ENCODE measurements around the gene PCDHA8. TPM values are rescaled to one million over a fixed set of nuclear protein-coding genes. Genes with fewer than 3 reads are reported as not detected.
A peak's percentile ranks its signal among the peaks of the same experiment; 100 is the strongest.
"Not testable (repeated sequence)": the region's sequence is repeated elsewhere in the genome, so short reads cannot be mapped to it uniquely, and the experiment has no call there.

The PCDHA8 gene
- total and polyA plus RNA-seq, 9 of the 15 experiments (the other 6 are each of a cell fraction or from before 2014, with no cell fraction given): not detected

DNA sequence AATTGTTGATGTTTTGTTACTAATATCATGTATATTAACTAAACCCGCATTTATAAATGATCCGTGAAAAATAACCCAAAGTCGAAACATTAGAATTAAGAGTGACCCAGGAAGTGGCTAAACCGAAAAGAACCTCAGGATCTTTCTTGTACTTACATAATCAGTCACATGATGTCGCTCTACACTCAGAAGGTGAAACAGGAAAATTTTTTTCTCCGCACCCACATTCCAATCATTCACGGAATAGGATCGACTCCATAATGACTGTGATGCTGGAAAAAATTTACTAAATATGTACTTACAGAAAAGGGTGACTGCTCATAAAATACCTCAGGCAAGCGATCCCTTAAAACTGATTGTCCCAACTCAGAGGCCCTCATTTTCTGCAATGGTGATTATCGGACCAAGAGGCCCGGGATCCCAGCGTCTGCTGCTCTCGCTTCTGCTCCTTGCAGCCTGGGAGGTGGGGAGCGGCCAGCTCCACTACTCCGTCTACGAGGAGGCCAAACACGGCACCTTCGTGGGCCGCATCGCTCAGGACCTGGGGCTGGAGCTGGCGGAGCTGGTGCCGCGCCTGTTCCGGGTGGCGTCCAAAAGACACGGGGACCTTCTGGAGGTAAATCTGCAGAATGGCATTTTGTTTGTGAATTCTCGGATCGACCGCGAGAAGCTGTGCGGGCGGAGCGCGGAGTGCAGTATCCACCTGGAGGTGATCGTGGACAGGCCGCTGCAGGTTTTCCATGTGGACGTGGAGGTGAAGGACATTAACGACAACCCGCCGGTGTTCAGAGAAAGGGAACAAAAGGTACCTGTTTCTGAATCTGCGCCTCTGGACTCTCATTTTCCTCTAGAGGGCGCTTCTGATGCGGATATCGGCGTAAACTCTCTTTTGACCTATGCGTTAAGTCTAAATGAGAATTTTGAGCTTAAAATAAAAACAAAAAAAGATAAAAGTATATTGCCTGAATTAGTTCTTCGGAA lies 34.4 kb downstream of the PCDHA8 start, which contains the start of gene PCDHA12:
Gene PCDHA12 (plus strand): TSS at position 224 of the 981 bp plus-strand sequence. CDS start 165 bp downstream, at position 389.
- no peak within 1 kb of the TSS for H3K27ac ChIP-seq (ENCODE audit: extremely low read depth, low read depth, low read length)
- in situ Hi-C loops (cut with MboI): no loop called here
- 14% methylated on average over 41 of the region's 47 CpGs for WGBS (ENCODE audit: insufficient coverage, low coverage, missing lambda C conversion rate)
- no peak within 1 kb of the TSS for H3K4me2 ChIP-seq (ENCODE audit: insufficient read depth, low read length)
- no peaks in the 10 kb centered on the region; a peak in 1 of 5 replicates for H3K4me1 ChIP-seq (replicated peaks in 1 of 2; ENCODE audit: control insufficient read depth in 2 of 2, insufficient read depth in 2 of 2, low read length in 2 of 2)
- no peaks in the 10 kb centered on the region; the same call in 1 of the 2 replicates for H3K9me3 ChIP-seq (replicated peaks; ENCODE audit: control insufficient read depth, insufficient read depth, low read depth, low read length)
- H2AFZ ChIP-seq (ENCODE audit: low read depth, low read length): no peak within 1 kb of the TSS
- TF ChIP-seq, protein P1, sequence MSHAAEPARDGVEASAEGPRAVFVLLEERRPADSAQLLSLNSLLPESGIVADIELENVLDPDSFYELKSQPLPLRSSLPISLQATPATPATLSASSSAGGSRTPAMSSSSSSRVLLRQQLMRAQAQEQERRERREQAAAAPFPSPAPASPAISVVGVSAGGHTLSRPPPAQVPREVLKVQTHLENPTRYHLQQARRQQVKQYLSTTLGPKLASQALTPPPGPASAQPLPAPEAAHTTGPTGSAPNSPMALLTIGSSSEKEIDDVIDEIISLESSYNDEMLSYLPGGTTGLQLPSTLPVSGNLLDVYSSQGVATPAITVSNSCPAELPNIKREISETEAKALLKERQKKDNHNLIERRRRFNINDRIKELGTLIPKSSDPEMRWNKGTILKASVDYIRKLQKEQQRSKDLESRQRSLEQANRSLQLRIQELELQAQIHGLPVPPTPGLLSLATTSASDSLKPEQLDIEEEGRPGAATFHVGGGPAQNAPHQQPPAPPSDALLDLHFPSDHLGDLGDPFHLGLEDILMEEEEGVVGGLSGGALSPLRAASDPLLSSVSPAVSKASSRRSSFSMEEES (CRISPR knock-in tag; IDR thresholded peaks at IDR 0.05): peak; percentile 64
- no peak for TF ChIP-seq FIP1L1 (IDR thresholded peaks at IDR 0.05; ENCODE audit: low read depth, low read length, poor library complexity, severe bottlenecking)
- TF ChIP-seq, protein P2, sequence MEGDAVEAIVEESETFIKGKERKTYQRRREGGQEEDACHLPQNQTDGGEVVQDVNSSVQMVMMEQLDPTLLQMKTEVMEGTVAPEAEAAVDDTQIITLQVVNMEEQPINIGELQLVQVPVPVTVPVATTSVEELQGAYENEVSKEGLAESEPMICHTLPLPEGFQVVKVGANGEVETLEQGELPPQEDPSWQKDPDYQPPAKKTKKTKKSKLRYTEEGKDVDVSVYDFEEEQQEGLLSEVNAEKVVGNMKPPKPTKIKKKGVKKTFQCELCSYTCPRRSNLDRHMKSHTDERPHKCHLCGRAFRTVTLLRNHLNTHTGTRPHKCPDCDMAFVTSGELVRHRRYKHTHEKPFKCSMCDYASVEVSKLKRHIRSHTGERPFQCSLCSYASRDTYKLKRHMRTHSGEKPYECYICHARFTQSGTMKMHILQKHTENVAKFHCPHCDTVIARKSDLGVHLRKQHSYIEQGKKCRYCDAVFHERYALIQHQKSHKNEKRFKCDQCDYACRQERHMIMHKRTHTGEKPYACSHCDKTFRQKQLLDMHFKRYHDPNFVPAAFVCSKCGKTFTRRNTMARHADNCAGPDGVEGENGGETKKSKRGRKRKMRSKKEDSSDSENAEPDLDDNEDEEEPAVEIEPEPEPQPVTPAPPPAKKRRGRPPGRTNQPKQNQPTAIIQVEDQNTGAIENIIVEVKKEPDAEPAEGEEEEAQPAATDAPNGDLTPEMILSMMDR (IDR thresholded peaks at IDR 0.05 in 2 of 3, conservative IDR thresholded peaks at IDR 0.05 in 1 of 3; ENCODE audit: insufficient read depth in 2 of 3, low read depth in 1 of 3, low read length in 3 of 3): 0 out of 6 replicates have a peak, but pooled peaks of 1 of the 3 experiments have one; percentile 21
- ChIA-PET CTCF (ENCODE audit: low intra/inter-chr PET ratio) (no interaction called here), POLR2A (no interaction called here)
- FAIRE-seq: no peak
- ATAC-seq: no peak
- no peak within 1 kb of the TSS for H3K4me3 ChIP-seq
- no peaks in the 10 kb centered on the region for H3K9me1 ChIP-seq (ENCODE audit: control insufficient read depth, insufficient read depth, low read length)
- H4K20me1 ChIP-seq (replicated peaks; ENCODE audit: control insufficient read depth, insufficient read depth, low read length): no peaks in the 10 kb centered on the region
- H3K27me3 ChIP-seq (ENCODE audit: control insufficient read depth in 2 of 2, insufficient read depth in 2 of 2, low read length in 2 of 2): no peaks in the 10 kb centered on the region
- no TSS peak for BruUV-seq (replicated peaks)
- H3K79me2 ChIP-seq (ENCODE audit: control insufficient read depth, insufficient read depth, low read length): no peaks in the 10 kb centered on the region
- intact Hi-C loops (cut with micrococcal nuclease): no loop called here
- H3K36me3 ChIP-seq (ENCODE audit: control insufficient read depth, insufficient read depth, low read length): no peaks in the 10 kb centered on the region
- DNase-seq (ENCODE audit: extremely low read depth in 1 of 4, low spot score in 3 of 4): no peak
- H3K9ac ChIP-seq (ENCODE audit: insufficient read depth in 1 of 2, low read depth in 2 of 2, low read length in 2 of 2): no peak within 1 kb of the TSS

DNA sequence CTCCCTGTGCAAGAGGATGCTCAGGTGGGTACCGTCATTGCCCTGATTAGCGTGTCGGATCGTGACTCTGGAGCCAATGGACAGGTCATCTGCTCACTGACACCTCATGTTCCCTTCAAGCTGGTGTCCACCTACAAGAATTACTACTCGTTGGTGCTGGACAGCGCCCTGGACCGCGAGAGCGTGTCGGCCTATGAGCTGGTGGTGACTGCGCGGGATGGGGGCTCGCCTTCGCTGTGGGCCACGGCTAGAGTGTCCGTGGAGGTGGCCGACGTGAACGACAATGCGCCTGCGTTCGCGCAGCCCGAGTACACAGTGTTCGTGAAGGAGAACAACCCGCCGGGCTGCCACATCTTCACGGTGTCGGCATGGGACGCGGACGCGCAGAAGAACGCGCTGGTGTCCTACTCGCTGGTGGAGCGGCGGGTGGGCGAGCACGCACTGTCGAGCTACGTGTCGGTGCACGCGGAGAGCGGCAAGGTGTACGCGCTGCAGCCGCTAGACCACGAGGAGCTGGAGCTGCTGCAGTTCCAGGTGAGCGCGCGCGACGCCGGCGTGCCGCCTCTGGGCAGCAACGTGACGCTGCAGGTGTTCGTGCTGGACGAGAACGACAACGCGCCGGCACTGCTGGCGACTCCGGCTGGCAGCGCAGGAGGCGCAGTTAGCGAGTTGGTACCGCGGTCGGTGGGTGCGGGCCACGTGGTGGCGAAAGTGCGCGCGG lies 35.7 kb downstream of the PCDHA8 start:
- H2AFZ ChIP-seq (ENCODE audit: low read depth, low read length); intact Hi-C loops (cut with micrococcal nuclease); H4K20me1 ChIP-seq (replicated peaks; ENCODE audit: control insufficient read depth, insufficient read depth, low read length); FAIRE-seq; in situ Hi-C loops (cut with MboI); H3K27ac ChIP-seq (ENCODE audit: extremely low read depth, low read depth, low read length); ATAC-seq; H3K9me3 ChIP-seq (replicated peaks; ENCODE audit: control insufficient read depth, insufficient read depth, low read depth, low read length); H3K4me1 ChIP-seq (replicated peaks in 1 of 2; ENCODE audit: control insufficient read depth in 2 of 2, insufficient read depth in 2 of 2, low read length in 2 of 2); H3K36me3 ChIP-seq (ENCODE audit: control insufficient read depth, insufficient read depth, low read length); H3K27me3 ChIP-seq (ENCODE audit: control insufficient read depth in 2 of 2, insufficient read depth in 2 of 2, low read length in 2 of 2); DNase-seq (ENCODE audit: extremely low read depth in 1 of 4, low spot score in 3 of 4); H3K4me2 ChIP-seq (ENCODE audit: insufficient read depth, low read length); H3K79me2 ChIP-seq (ENCODE audit: control insufficient read depth, insufficient read depth, low read length); BruUV-seq (replicated peaks); CTCF ChIA-PET (ENCODE audit: low intra/inter-chr PET ratio); H3K4me3 ChIP-seq; H3K9ac ChIP-seq (ENCODE audit: insufficient read depth in 1 of 2, low read depth in 2 of 2, low read length in 2 of 2); H3K9me1 ChIP-seq (ENCODE audit: control insufficient read depth, insufficient read depth, low read length); POLR2A ChIA-PET: not testable (repeated sequence)
- WGBS (ENCODE audit: insufficient coverage, low coverage, missing lambda C conversion rate): 46% methylated on average over 55 of the region's 80 CpGs
